HG02763 (cell line): Measurements from ENCODE around the gene RBP4.

Source experiments
- ATAC-seq: cut with Tn5 transposase; IDR thresholded peaks from one replicate; pipeline ENCODE4 v1.9.1; 2021; ENCODE audit warnings: mild to moderate bottlenecking, moderate library complexity; ENCODE audit not compliant: unreplicated experiment

The RBP4 gene

GRCh38 chr10:93601146-93601773 is at the start of gene RBP4:
Gene RBP4 (minus strand): TSS chr10:93601235. CDS start chr10:93601028, 207 bp downstream.
- no peak for ATAC-seq

GRCh38 chr10:93639791-93640190 is 38.8 kb upstream of the RBP4 start:
- ATAC-seq = no peak

- no peak for ATAC-seq
Observed at GRCh38 chr10:93630625-93631557, 29.9 kb upstream of the RBP4 start.

- no peak for ATAC-seq
Observed at GRCh38 chr10:93629647-93630305, 28.7 kb upstream of the RBP4 start.

- ATAC-seq = no peak
Observed at GRCh38 chr10:93628858-93629257, 27.8 kb upstream of the RBP4 start.

DNA sequence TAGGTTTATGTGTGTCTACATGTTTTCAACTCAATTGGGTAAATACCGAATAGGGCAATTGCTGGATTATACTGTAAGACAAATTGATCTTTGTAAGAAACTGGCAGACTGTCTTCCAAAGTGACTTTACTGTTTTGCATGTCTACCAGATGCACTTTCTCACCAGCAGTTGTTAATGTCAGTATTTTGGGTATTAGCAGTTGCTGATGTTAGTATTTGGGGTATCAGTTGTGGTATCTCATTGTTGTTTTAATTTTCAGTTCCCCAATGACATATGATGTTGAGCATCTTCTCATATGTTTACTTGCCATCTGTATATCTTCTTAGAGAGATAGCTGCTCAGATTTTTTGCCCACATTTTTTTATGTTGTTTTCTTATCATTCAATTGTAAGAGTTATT is 21.9 kb upstream of the RBP4 start:
- ATAC-seq = no peak

DNA sequence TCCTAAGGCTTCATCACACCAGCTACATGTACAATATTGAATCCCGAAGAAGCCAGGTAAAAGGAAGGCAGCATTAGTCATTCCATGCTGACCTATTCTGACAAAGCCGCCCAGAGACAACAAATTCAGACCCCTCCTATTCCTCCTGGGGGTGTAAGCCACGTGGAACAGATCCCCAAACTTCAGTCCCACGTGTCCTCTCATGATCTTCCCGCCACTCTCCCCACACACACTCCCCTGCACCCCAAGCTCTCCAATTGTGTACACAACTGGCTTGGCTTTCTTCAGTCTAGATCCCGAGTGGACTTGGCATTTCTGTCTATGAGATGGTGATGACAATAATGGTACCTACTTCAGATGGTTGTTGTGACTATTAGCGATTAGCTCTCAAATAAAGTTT is 19.9 kb upstream of the RBP4 start:
- no peak for ATAC-seq

- ATAC-seq = no peak
Observed at GRCh38 chr10:93615576-93616235, 14.7 kb upstream of the RBP4 start.

GRCh38 chr10:93614101-93614825 is 13.2 kb upstream of the RBP4 start:
- ATAC-seq = no peak

- ATAC-seq = no peak
Observed at GRCh38 chr10:93613126-93613525, 12.1 kb upstream of the RBP4 start.

- ATAC-seq = no peak
Observed at GRCh38 chr10:93612311-93612710, 11.3 kb upstream of the RBP4 start, which contains the start of gene PDE6C. Gene PDE6C (plus strand): TSS chr10:93612537. CDS start chr10:93612726, 189 bp downstream.

GRCh38 chr10:93608421-93608820 is 7.4 kb upstream of the RBP4 start:
- no peak for ATAC-seq

DNA sequence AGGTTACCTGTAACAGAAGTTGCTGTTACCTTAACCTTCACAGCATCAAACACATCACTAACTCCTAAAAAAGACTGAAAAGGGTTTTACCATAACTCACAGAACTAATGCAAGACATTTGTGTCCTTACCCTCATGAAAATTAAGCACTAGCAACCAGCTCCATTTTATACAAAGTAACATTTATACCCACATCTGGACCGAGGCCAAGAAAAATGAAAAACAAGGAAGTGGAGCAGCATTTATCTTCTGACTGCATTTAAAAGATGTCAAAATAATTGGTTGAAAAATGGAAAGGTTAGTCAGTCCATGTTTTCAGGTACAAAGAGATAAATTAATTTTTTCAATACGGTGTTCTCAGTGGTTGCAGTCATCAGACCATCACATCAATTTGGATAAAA is 3.1 kb upstream of the RBP4 start:
- no peak for ATAC-seq

GRCh38 chr10:93603023-93603422 is 2.0 kb upstream of the RBP4 start:
- ATAC-seq = no peak

- no peak for ATAC-seq
Observed at GRCh38 chr10:93601774-93602162, 733 bp upstream of the RBP4 start.

DNA sequence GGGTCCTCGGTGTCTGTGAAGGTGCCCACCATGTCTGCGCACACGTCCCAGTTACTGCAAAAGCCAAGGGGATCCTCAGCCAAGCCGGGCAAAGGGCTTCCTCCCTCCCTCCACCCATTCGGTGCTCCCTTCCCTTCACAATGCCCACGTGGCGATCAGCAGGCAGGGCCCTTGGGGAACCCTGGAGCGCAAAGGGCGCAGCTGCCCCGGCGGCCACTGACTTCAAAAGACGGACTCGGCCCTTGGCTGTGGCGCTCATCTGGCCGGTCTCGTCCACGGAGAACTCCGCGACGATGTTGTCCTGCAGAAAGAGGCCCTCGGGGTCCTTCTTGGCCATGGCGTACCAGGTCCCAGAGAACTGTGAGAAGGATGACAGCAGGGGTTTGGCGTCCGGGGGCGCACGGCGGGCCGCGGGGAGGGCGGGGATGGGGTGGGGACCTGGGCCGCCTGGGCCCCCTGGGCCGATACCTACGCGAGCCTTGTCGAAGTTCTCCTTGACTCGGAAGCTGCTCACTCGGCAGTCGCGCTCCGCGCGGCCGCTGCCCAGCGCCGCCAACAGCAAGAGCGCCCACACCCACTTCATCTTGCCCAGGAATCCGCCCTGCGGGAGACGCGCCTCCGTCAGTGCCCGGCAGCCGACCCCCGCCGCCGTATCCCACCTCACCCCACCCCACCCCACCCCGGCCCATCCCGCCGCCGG is 439 bp downstream of the RBP4 start:
- ATAC-seq = no peak

DNA sequence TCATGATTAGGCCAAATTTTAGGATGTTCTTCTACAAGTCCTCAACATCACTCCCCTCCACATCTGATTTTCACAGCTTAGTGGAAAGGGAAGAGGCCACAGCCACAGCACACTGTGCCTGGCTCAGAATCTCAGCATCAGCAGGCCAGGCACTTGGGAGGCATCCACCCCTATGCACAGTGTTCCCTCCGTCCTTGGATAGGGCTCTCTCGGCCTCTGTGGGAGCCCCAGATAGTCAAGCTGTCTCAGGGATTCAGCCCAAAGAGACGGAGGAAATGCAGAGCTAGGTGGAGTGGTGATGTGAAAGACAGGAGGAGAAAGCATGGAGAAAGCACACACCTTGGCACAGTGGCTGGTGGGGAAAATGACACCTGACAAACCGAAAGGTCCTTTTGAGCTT is 1.3 kb downstream of the RBP4 start:
- ATAC-seq = no peak

DNA sequence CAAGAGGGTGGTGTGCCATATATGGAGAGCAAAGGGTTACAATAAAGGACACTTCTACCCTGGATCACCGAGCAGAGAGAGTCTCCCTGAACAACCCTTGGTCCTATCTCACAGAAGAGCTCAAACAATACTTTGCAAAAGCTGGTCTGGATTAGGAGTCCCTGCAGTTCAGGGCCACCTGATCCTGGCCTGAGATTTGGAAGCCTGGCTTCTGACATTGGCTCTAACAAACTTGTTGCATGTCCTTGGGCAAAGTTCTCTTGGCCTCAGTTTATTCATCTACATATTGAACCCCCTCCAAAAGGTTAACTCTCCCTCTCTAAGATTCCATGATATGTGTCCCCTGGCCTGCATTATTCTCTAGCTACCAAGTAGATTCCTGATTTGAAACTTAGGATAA is 1.7 kb downstream of the RBP4 start:
- ATAC-seq = no peak

GRCh38 chr10:93598157-93598556 is 2.9 kb downstream of the RBP4 start:
- ATAC-seq = no peak

- ATAC-seq = no peak
Observed at GRCh38 chr10:93597075-93597599, 3.9 kb downstream of the RBP4 start.
